Testis (tissue), 3 donors: ENCODE data around the gene AKAP8L. TPM values are rescaled to one million over a fixed set of nuclear protein-coding genes. Genes with fewer than 3 reads are reported as not detected.

ENCODE experiments used
- DNase-seq: peaks from one replicate; pipeline ENCODE4 v3.0.0-alpha.2; 2019
- H3K27ac ChIP-seq, 2 donors: fragments of 200-600 bp; sonication (generic); one replicate each; pipeline ENCODE4 v1.5.1; 2019
- H3K27me3 ChIP-seq: fragments of 200-600 bp; sonication (generic); one replicate; pipeline ENCODE4 v1.5.1; 2019
- H3K36me3 ChIP-seq: fragments of 200-600 bp; sonication (generic); one replicate; pipeline ENCODE4 v1.5.1; 2017; ENCODE audit warnings: low read depth; ENCODE audit errors: missing control alignments
- H3K4me1 ChIP-seq: fragments of 200-600 bp; sonication (generic); one replicate; pipeline ENCODE4 v1.5.1; 2019
- H3K4me3 ChIP-seq, 2 donors: fragments of 200-600 bp; sonication (generic); one replicate each; pipeline ENCODE4 v1.5.1; 2017 to 2019
- H3K9me3 ChIP-seq: fragments of 200-600 bp; sonication (generic); one replicate; pipeline ENCODE4 v1.5.1; 2017
- CTCF ChIP-seq, 3 experiments: fragments of 450-650 bp in 2 of 3; fragments of 200-600 bp in 1 of 3; sonication (generic) in 1 of 3; IDR thresholded peaks; one replicate each; pipeline ENCODE4 v1.5.1; 2016 to 2019; ENCODE audit warnings: antibody characterized with exemption in 3 of 3, mild to moderate bottlenecking in 2 of 3, moderate library complexity in 1 of 3
- POLR2A ChIP-seq: fragments of 450-650 bp; IDR thresholded peaks from one replicate; pipeline ENCODE4 v1.6.1; 2017; ENCODE audit warnings: antibody characterized with exemption, mild to moderate bottlenecking, moderate library complexity
- WGBS, 2 donors: methylation state at CpG; one replicate each; pipeline ENCODE4 v1.1.5; 2018; 5-methylcytosine and 5-hydroxymethylcytosine counted together
- intact Hi-C: fragments of 100-400 bp; cut with DNase I; formaldehyde crosslinking; loops from one replicate; pipeline ENCODE4 v1.15.1; 2023; ENCODE audit warnings: low total_unique reads
- polyA plus RNA-seq: library from polyadenylated mRNA; stranded (reverse); fragments of 350-450 nt; fragmentation: Illumina TruSeq; extraction: RNeasy Lipid Tissue Mini Kit (QIAGEN cat#74804); gene quantifications from one replicate; pipeline ENCODE4 v1.2.3, GENCODE V29; 2014; ENCODE audit warnings: low read depth, low replicate concordance; ENCODE audit not compliant: insufficient read depth
- total RNA-seq, 2 donors: library from RNA; depleted of rRNA; stranded (reverse); fragments of >200 nt; gene quantifications; one replicate each; pipeline ENCODE4 v1.2.3, GENCODE V29; 2016

Gene AKAP8L
- total and polyA plus RNA-seq, 3 donors from 2014 or later, result 131 to 399 (median 334) TPM

DNA sequence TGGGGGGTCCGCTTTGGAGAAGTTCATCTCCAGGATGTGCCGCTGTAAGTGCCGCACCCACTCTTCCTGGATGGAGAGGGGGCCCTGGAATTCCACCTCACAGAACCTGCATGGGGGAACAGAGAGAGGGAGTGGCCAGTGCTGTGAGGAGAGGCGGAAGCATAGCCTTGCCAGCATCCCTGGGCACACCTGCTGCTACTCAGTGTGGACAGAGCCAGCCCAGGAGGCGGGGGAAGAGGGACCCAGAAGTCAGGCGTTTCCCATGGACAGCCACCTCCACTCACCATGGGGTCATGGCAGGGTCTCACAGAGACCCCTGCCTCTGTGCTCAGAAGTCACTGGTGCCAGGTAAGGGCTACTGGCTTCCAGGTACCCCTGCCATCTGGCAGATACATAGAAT, 4.3 kb upstream of the AKAP8L start:
- 92 to 97% methylated on average over 4 to 6 of the region's 6 CpGs for WGBS, 2 donors
- intact Hi-C loops, result no loop called here
- Histone ChIP-seq H3K4me1 (peaks cover 5% of the 10 kb centered on the region), H3K4me3 (no peak overlapping the region), H3K27me3 (no peaks in the 10 kb centered on the region), H3K9me3 (no peaks in the 10 kb centered on the region), H3K27ac (no peak overlapping the region), H3K36me3 (no peaks in the 10 kb centered on the region)
- TF ChIP-seq CTCF (IDR thresholded peaks at IDR 0.05) (no peak), POLR2A (no peak)
- no peak for DNase-seq

GRCh38 chr19:15422296-15423075, 3.7 kb upstream of the AKAP8L start:
- H3K27ac ChIP-seq, result no peak overlapping the region

GRCh38 chr19:15421721-15422260, 3.0 kb upstream of the AKAP8L start:
- Histone ChIP-seq H3K4me1 (peaks cover 12% of the 10 kb centered on the region), H3K9me3 (no peaks in the 10 kb centered on the region), H3K27me3 (no peaks in the 10 kb centered on the region), H3K36me3 (no peaks in the 10 kb centered on the region), H3K4me3 (no peak overlapping the region), H3K27ac (no peak overlapping the region)
- WGBS, 2 donors, result 65 to 73% methylated on average over 14 to 15 of the region's 15 CpGs
- intact Hi-C loops, result no loop called here
- no peak for TF ChIP-seq CTCF (IDR thresholded peaks at IDR 0.05)
- no peak for TF ChIP-seq POLR2A
- DNase-seq, result no peak

More at GRCh38 chr19:15422296-15423075, 3.7 kb upstream of the AKAP8L start:
- no peak for DNase-seq
- WGBS, 2 donors, result 89 to 93% methylated on average over 18 to 22 of the region's 22 CpGs
- H3K9me3 ChIP-seq, result no peaks in the 10 kb centered on the region
- no peaks in the 10 kb centered on the region for H3K36me3 ChIP-seq
- H3K27me3 ChIP-seq, result no peaks in the 10 kb centered on the region
- intact Hi-C loops, result no loop called here
- TF ChIP-seq POLR2A (no peak), CTCF (IDR thresholded peaks at IDR 0.05) (no peak)
- no peak overlapping the region for H3K4me3 ChIP-seq
- H3K4me1 ChIP-seq, result peaks cover 7% of the 10 kb centered on the region

GRCh38 chr19:15421136-15421695, 2.4 kb upstream of the AKAP8L start:
- DNase-seq, result no peak
- Histone ChIP-seq H3K27ac (no peak overlapping the region), H3K36me3 (no peaks in the 10 kb centered on the region), H3K4me3 (no peak overlapping the region), H3K9me3 (no peaks in the 10 kb centered on the region), H3K4me1 (peaks cover 12% of the 10 kb centered on the region), H3K27me3 (no peaks in the 10 kb centered on the region)
- intact Hi-C loops, result no loop called here
- TF ChIP-seq POLR2A (no peak), CTCF (IDR thresholded peaks at IDR 0.05) (no peak)
- 78 to 82% methylated on average over 11 to 12 of the region's 12 CpGs for WGBS, 2 donors
